SKM-1 treated with dmso at 0.1 percent for 144 hours (cell line): ENCODE data around the gene CLEC18C.
"Not testable (repeated sequence)": the region's sequence is repeated elsewhere in the genome, so short reads cannot be mapped to it uniquely, and the experiment has no call there.

Experiments
- DNase-seq: peaks from one replicate; lab custom pipeline; 2025; ENCODE audit not compliant: unreplicated experiment; lab: John Stamatoyannopoulos, UW

CLEC18C gene

GRCh38 chr16:70158261-70158939, 15.2 kb upstream of the CLEC18C start:
- no peak for DNase-seq

GRCh38 chr16:70159355-70160348, 13.9 kb upstream of the CLEC18C start:
- DNase-seq: no peak

GRCh38 chr16:70160388-70160787, 13.2 kb upstream of the CLEC18C start:
- DNase-seq: no peak

DNA sequence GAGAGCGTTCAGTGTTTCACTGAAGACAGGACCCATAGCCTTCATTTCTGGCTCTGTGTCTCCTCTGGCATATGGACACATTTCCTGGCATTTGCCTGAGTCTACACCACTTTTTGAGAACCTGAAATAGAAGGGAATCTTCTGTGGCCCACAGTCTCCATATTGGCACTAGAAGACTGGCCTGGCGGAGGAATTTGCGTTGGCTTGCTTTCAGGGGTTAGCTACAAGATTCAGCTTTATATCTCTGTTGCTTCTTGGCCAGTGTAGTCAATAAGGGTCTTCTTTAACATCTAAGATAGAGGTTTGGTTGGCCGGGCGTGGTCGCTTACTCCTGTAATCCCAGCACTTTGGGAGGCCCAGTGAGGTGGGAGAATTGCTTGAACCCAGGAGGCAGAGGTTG, 12.8 kb upstream of the CLEC18C start:
- DNase-seq: no peak

DNA sequence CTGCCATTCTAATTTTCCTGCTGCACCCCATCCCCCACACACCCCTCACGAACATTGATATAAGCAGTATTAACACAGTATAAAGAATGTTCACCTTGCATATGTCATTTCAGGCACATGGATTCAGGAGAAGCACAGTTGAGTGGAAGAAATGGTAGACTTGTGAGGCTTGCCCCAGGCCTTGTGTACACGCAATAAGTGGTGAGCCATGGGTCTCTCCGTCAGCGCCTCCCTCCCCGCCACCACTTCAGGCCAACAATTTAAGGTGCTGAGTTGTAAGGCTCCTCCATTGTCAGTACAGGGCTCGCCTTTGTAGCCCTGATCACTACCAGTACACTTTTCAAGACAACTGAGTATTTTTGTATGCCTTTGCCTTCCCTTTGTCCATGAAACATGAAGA, 12.2 kb upstream of the CLEC18C start:
- no peak for DNase-seq

DNA sequence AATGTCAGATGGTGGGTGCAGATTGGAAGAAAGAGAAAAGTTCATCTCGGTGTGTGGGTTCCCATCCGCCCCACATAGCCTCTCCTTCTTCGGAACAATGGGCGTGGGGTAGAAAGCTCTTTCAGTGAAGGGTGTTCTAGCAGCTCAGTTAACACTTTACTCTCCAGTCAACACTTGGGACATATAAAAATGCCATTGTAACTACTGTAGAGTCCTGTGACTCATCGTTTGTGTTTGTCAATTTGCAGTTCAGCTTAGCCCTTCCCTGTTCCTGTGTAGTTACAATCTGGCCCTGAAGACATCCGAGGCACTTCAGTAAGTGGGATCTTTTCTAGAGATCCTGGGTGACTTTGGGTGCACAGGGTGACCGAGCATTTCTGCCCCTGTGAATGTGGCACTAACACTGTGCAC, 11.5 kb upstream of the CLEC18C start:
- no peak for DNase-seq

DNA sequence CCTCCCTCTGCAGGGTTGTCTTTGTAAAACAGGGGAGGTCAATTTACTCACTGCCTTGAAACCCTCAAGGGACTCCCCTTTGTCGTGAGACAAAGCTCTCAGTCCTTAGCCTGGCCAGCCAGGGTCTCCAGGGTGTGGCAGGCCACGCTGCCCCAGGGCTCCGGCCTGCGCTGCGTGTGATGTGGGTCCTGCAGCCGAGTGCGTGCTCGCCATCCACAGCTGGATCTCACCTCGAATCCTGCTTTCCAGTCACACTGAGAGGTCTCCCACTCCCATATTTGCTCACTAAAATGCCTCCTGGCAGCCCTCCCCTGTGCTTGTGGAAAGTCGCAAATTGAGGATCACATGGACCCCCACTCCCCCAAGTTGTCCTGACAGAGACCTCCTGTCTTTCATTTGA, 10.0 kb upstream of the CLEC18C start:
- no peak for DNase-seq

DNA sequence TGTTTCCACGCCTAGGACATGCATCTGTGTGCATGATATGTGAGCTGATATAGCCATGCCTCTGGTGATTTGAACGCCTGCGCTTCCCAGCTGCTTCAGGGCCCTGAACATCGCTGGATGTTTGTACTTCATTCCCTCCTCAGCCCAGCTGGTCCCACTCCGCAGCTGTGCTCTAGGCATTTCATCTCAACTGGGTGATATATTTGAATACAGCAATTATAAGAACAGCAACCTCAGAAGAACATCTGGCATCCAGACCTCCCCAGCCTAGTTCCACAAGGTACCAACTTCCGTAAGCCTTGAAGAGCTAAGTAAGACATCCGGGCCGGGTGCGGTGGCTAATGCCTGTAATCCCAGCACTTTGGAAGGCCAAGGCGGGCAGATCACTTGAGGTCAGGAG, 6.9 kb upstream of the CLEC18C start:
- not testable (repeated sequence) for DNase-seq

- not testable (repeated sequence) for DNase-seq
Observed at GRCh38 chr16:70173916-70174315, 329 bp downstream of the CLEC18C start.

GRCh38 chr16:70174387-70174932, 873 bp downstream of the CLEC18C start:
- not testable (repeated sequence) for DNase-seq

- not testable (repeated sequence) for DNase-seq
Observed at GRCh38 chr16:70187858-70188607, 14.4 kb downstream of the CLEC18C start.

DNA sequence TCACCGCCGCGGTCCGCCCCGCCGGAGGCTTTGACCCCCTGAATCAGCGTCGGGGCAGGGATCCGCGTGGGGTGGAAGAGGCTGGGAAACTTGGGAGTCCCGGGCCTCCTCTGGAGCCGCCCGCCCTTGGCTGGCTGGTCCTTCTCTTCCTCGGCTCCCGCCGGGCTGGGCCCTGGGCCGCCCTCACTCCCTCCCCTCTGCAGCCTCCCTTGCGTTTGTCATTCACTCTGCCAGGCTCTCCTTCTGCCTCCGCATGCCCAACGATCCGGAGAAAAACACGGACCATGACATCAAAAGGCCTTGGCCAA, 15.0 kb downstream of the CLEC18C start:
- DNase-seq: not testable (repeated sequence)

DNA sequence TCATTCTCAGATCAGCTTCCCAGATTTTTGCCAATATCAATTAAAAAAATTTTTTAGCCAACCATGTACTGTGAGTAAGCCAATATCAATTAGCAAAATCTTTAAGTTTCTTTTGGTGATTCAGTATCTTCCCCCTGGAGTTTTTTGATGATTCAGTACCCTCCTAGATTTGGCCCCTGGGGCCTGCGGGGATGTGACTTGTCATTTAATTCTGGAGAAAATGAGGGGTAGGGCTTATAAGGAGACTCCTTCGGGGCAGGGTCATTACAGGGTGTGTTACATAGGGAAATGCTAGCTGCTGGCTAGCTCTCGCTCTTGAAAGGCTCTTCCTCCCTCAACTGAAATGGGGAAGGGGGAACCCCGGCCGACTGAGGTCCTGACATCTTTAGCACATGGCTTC, 17.0 kb downstream of the CLEC18C start:
- not testable (repeated sequence) for DNase-seq

DNA sequence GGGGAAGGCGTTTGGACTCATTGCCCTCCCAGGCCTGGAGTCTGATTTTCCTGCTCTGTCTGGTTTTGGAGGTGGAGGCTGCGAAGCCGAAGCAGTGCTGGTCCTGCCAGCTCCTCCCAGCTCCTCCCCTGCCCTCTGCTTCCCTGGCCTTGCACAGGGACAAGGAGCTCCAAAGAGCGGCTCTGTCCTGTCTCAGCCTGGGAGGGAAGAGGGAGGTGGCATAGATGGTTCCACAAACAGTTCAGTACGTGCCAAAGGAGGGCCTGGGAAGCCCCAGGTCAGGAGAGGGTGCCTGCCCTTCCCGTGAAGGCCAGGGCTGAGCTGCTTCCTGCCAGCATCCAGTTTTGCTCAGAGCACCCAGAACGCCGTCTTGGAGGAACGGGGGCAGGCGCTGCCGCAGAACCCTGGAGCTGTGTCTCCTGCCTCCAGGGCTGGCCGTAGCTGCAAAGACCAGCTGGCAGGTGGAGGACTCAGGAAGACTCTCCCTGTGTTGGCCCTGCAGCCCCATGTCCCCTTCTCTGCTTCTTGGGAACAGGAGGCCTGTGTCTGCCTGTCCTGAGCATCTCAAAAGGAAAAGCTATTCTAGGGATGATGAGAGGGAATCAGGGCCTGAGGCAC, 23.2 kb downstream of the CLEC18C start:
- not testable (repeated sequence) for DNase-seq

GRCh38 chr16:70197611-70198010, 24.0 kb downstream of the CLEC18C start:
- DNase-seq: not testable (repeated sequence)

GRCh38 chr16:70198230-70198629, 24.6 kb downstream of the CLEC18C start:
- DNase-seq: not testable (repeated sequence)

DNA sequence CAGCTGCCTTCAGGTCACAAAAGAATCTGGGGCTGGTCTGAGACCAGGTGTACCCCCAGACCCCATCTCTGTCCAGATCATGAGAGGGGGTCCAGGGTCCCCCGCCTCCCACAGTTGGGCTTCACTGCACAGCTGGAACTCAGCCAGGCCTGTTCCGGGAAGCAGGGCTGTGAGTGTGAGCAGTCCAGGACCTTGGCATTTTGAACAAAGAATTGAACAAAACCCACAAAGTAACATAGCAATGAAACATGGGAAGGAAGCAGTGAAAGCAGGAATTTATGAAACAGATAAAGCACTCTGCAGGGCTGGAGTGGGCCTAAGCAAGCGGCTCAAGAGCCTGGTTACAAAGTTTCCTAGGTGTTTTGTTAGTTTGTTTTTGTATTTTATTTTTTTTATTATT, 25.1 kb downstream of the CLEC18C start:
- DNase-seq: not testable (repeated sequence)

- DNase-seq: not testable (repeated sequence)
Observed at GRCh38 chr16:70199170-70199569, 25.6 kb downstream of the CLEC18C start.

GRCh38 chr16:70200063-70200462, 26.5 kb downstream of the CLEC18C start:
- not testable (repeated sequence) for DNase-seq

GRCh38 chr16:70203508-70203907, 29.9 kb downstream of the CLEC18C start:
- not testable (repeated sequence) for DNase-seq

DNA sequence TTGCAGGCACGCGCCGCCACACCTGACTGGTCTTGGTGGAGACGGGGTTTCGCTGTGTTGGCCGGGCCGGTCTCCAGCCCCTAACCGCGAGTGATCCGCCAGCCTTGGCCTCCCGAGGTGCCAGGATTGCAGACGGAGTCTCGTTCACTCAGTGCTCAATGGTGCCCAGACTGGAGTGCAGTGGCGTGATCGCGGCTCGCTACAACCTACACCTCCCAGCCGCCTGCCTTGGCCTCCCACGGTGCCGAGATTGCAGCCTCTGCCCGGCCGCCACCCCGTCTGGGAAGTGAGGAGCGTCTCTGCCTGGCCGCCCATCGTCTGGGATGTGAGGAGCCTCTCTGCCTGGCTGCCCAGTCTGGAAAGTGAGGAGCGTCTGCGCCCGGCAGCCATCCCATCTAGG, 30.4 kb downstream of the CLEC18C start:
- DNase-seq: not testable (repeated sequence)
